Smooth muscle cell (in vitro differentiated cells): ENCODE measurements around the gene LPGAT1. TPM values are rescaled to one million over a fixed set of nuclear protein-coding genes. Genes with fewer than 3 reads are reported as not detected.

Experiments
- DNase-seq: peaks from one replicate; lab custom pipeline; 2025; ENCODE audit not compliant: unreplicated experiment; lab: John Stamatoyannopoulos, UW
- H2AFZ ChIP-seq: fragments of 200-600 bp; sonication (generic); 2 replicates; pipeline ENCODE4 v1.6.0; 2016; ENCODE audit warnings: antibody characterized with exemption, low read depth, mild to moderate bottlenecking
- H3F3A ChIP-seq: fragments of 200-600 bp; sonication (generic); 2 replicates; pipeline ENCODE4 v1.6.0; 2017; ENCODE audit warnings: antibody characterized with exemption, low read depth
- H3K27ac ChIP-seq: fragments of 200-600 bp; sonication (generic); 2 replicates; pipeline ENCODE4 v1.5.1; 2016; ENCODE audit warnings: low read depth, mild to moderate bottlenecking
- H3K27me3 ChIP-seq: fragments of 200-600 bp; sonication (generic); 2 replicates; pipeline ENCODE4 v1.6.1; 2016; ENCODE audit warnings: low read depth, mild to moderate bottlenecking
- H3K36me3 ChIP-seq: fragments of 200-600 bp; sonication (generic); 2 replicates; pipeline ENCODE4 v1.5.1; 2016; ENCODE audit warnings: low read depth
- H3K4me1 ChIP-seq: fragments of 200-600 bp; sonication (generic); 2 replicates; pipeline ENCODE4 v1.5.1; 2016; ENCODE audit warnings: low read depth
- H3K4me2 ChIP-seq: fragments of 200-600 bp; sonication (generic); 2 replicates; pipeline ENCODE4 v1.6.0; 2016; ENCODE audit warnings: mild to moderate bottlenecking
- H3K4me3 ChIP-seq: fragments of 200-600 bp; sonication (generic); 2 replicates; pipeline ENCODE4 v1.5.1; 2016; ENCODE audit warnings: mild to moderate bottlenecking
- H3K79me2 ChIP-seq: fragments of 200-600 bp; sonication (generic); 2 replicates; pipeline ENCODE4 v1.6.0; 2016; ENCODE audit warnings: low read depth, mild to moderate bottlenecking
- H3K9ac ChIP-seq: fragments of 200-600 bp; sonication (generic); 2 replicates; pipeline ENCODE4 v1.6.0; 2016; ENCODE audit warnings: low read depth
- H3K9me3 ChIP-seq: fragments of 200-600 bp; sonication (generic); replicated peaks from 2 replicates; pipeline ENCODE4 v1.5.1; 2016; ENCODE audit warnings: low read depth
- H4K20me1 ChIP-seq: fragments of 200-600 bp; sonication (generic); 2 replicates; pipeline ENCODE4 v1.6.0; 2016; ENCODE audit warnings: low read depth
- CTCF ChIP-seq: fragments of 200-600 bp; sonication (generic); IDR thresholded peaks from 2 replicates; pipeline ENCODE4 v1.5.1; 2017; ENCODE audit warnings: borderline replicate concordance, mild to moderate bottlenecking, antibody characterized with exemption; ENCODE audit not compliant: insufficient read depth, poor library complexity, severe bottlenecking
- WGBS: methylation state at CpG from one replicate; pipeline ENCODE4 v1.1.7; 2016; ENCODE audit warnings: low lambda C conversion rate; 5-methylcytosine and 5-hydroxymethylcytosine counted together
- polyA plus RNA-seq: library from polyadenylated mRNA; unstranded; fragments of >200 nt; fragmentation: Nextera tagmentation; extraction: Ambion mirVana; gene quantifications from 2 replicates; pipeline ENCODE4 v1.2.1, GENCODE V29; 2016
- total RNA-seq: library from RNA; depleted of rRNA; stranded (reverse); fragments of >200 nt; gene quantifications from 2 replicates; pipeline ENCODE4 v1.2.3, GENCODE V29; 2014

LPGAT1 gene
- total and polyA plus RNA-seq, 2 experiments from 2014 or later, result 12.0 to 39.7 TPM

- H3K4me1 ChIP-seq, result peaks cover 23% of the 10 kb centered on the region
- no peak for TF ChIP-seq CTCF
- H3K36me3 ChIP-seq, result peaks cover 5% of the 10 kb centered on the region
- DNase-seq, result no peak
- H3F3A ChIP-seq, result no peaks in the 10 kb centered on the region
- WGBS, result 57% methylated on average over 3 of the region's 3 CpGs
- no peak overlapping the region for H3K27ac ChIP-seq
- H3K9me3 ChIP-seq, result no peaks in the 10 kb centered on the region
- H3K27me3 ChIP-seq, result no peaks in the 10 kb centered on the region
- no peak overlapping the region for H3K4me2 ChIP-seq
- no peaks in the 10 kb centered on the region for H3K79me2 ChIP-seq
- H3K9ac ChIP-seq, result no peak overlapping the region
- no peak overlapping the region for H3K4me3 ChIP-seq
- H4K20me1 ChIP-seq, result no peaks in the 10 kb centered on the region
- H2AFZ ChIP-seq, result no peak overlapping the region
Measured at GRCh38 chr1:211748810-211749209, 81.8 kb downstream of the LPGAT1 start.

DNA sequence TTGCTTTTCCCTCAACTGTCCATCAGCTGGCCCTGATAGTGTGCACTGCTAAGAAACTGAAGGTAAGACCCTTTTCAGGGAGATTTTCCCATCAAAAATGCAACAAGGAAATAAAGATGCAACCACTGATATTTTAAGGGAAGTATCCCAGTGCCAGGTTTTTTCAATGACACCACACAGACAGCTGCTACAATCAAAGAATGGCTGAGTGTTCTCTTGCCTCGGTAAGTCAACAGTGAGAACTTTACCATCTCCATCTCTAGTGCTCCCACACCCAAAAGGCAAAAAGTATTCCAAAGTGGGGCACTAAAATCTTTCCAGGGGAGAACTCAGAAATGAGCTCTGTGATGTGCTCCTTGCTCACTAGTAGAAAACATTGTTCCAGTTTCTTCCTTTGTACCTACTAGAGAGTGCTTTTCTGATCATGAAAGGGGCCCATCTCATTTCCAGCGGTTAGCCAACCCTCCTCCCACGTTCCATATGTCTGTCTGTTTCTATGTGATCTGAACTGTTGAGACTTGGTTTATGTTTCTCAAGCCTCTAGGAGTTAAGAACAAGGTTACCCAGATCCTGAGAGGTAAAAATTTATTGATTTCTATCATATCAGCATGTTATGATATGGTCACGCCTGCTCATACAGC lies 87.6 kb downstream of the LPGAT1 start:
- no peak overlapping the region for H2AFZ ChIP-seq
- H3K27me3 ChIP-seq, result no peaks in the 10 kb centered on the region
- no peak overlapping the region for H3K4me2 ChIP-seq
- DNase-seq, result no peak
- peaks cover 3% of the 10 kb centered on the region for H3F3A ChIP-seq
- no peaks in the 10 kb centered on the region for H3K36me3 ChIP-seq
- no peak overlapping the region for H3K4me3 ChIP-seq
- no peaks in the 10 kb centered on the region for H4K20me1 ChIP-seq
- no peak overlapping the region for H3K9ac ChIP-seq
- no peak overlapping the region for H3K27ac ChIP-seq
- no peaks in the 10 kb centered on the region for H3K9me3 ChIP-seq
- 82% methylated on average over 4 of the region's 4 CpGs for WGBS
- no peak for TF ChIP-seq CTCF
- H3K4me1 ChIP-seq, result no peaks in the 10 kb centered on the region
- H3K79me2 ChIP-seq, result no peaks in the 10 kb centered on the region

- WGBS, result 100% methylated on average over 1 of the region's 1 CpG
- Histone ChIP-seq H3K4me1 (no peaks in the 10 kb centered on the region), H3K9ac (no peak overlapping the region), H3K27me3 (no peaks in the 10 kb centered on the region), H3K36me3 (no peaks in the 10 kb centered on the region), H3K4me2 (no peak overlapping the region), H3F3A (peaks cover 3% of the 10 kb centered on the region), H3K4me3 (no peak overlapping the region), H4K20me1 (no peaks in the 10 kb centered on the region), H3K9me3 (no peaks in the 10 kb centered on the region), H2AFZ (no peak overlapping the region), H3K27ac (no peak overlapping the region), H3K79me2 (no peaks in the 10 kb centered on the region)
- DNase-seq, result no peak
- no peak for TF ChIP-seq CTCF
Measured at GRCh38 chr1:211742272-211742671, 88.3 kb downstream of the LPGAT1 start.

- no peak for DNase-seq
Measured at GRCh38 chr1:211741788-211742187, 88.8 kb downstream of the LPGAT1 start.

More at GRCh38 chr1:211741788-211742187, 88.8 kb downstream of the LPGAT1 start:
- H3F3A ChIP-seq, result peaks cover 3% of the 10 kb centered on the region
- no peak overlapping the region for H3K27ac ChIP-seq
- H3K4me1 ChIP-seq, result no peaks in the 10 kb centered on the region
- no peaks in the 10 kb centered on the region for H3K9me3 ChIP-seq
- H2AFZ ChIP-seq, result no peak overlapping the region
- no peaks in the 10 kb centered on the region for H3K27me3 ChIP-seq
- no peaks in the 10 kb centered on the region for H3K36me3 ChIP-seq
- TF ChIP-seq CTCF, result no peak
- no peak overlapping the region for H3K9ac ChIP-seq
- no peaks in the 10 kb centered on the region for H4K20me1 ChIP-seq
- H3K79me2 ChIP-seq, result no peaks in the 10 kb centered on the region
- 97% methylated on average over 3 of the region's 3 CpGs for WGBS
- no peak overlapping the region for H3K4me2 ChIP-seq
- H3K4me3 ChIP-seq, result no peak overlapping the region
